HEK293 (cell line): ENCODE data around the gene C1QTNF12.

Experiments
- CTCF ChIA-PET: fragments of 350-600 bp; formaldehyde crosslinking; extraction: SDS; loops from one replicate; lab custom pipeline; 2021; ENCODE audit warnings: antibody characterized with exemption; lab: Yijun Ruan, JAX
- POLR2A ChIA-PET: fragments of 300-600 bp; formaldehyde crosslinking; extraction: SDS; loops from one replicate; lab custom pipeline; 2020; ENCODE audit warnings: antibody characterized with exemption, inconsistent platforms; lab: Yijun Ruan, JAX
- H3K27ac ChIP-seq: fragments of 200-500 bp; sonication (Bioruptor generic); 2 replicates; pipeline ENCODE4 v1.5.1; 2014; ENCODE audit warnings: low read depth, low read length, control low read depth, inconsistent platforms; ENCODE audit errors: extremely low read depth
- H3K36me3 ChIP-seq, 2 experiments: fragments of 200-500 bp in 1 of 2; sonication (Bioruptor generic) in 1 of 2; 1 replicate in 1 of 2; 2 replicates in 1 of 2; pipeline ENCODE4 v1.5.1; 2014 to 2017; ENCODE audit warnings: inconsistent platforms in 2 of 2, low read length in 2 of 2; ENCODE audit not compliant: control insufficient read depth in 2 of 2, insufficient read depth in 1 of 2
- H3K4me1 ChIP-seq: fragments of 200-500 bp; sonication (Bioruptor generic); 2 replicates; pipeline ENCODE4 v1.5.1; 2014; ENCODE audit warnings: mild to moderate bottlenecking, low read length, inconsistent platforms; ENCODE audit not compliant: control insufficient read depth, insufficient read depth
- H3K4me3 ChIP-seq: 2 replicates; pipeline ENCODE4 v1.5.1; 2011; ENCODE audit warnings: low read depth, mild to moderate bottlenecking, control low read depth, low read length, moderate library complexity
- H3K9me3 ChIP-seq: fragments of 200-500 bp; sonication (Bioruptor generic); 2 replicates; pipeline ENCODE4 v1.5.1; 2014; ENCODE audit warnings: low read depth, low read length, inconsistent platforms; ENCODE audit not compliant: control insufficient read depth, insufficient read depth
- BCL11A ChIP-seq: fragments of 450-650 bp; formaldehyde crosslinking; IDR thresholded peaks from 2 replicates; pipeline ENCODE4 v1.5.1; 2016; ENCODE audit warnings: low read depth, missing biosample characterization, missing genetic modification characterization
- BCL11B ChIP-seq: fragments of 450-650 bp; formaldehyde crosslinking; IDR thresholded peaks from 2 replicates; pipeline ENCODE4 v1.5.1; 2016; ENCODE audit warnings: low read depth, missing biosample characterization, missing genetic modification characterization
- EGR2 ChIP-seq: fragments of 450-650 bp; formaldehyde crosslinking; IDR thresholded peaks from 2 replicates; pipeline ENCODE4 v1.5.1; 2016; ENCODE audit warnings: low read depth, missing biosample characterization, missing genetic modification characterization
- REST ChIP-seq: fragments of 450-650 bp; formaldehyde crosslinking; IDR thresholded peaks from 2 replicates; pipeline ENCODE4 v1.5.1; 2016; ENCODE audit warnings: missing biosample characterization, missing genetic modification characterization
- ZBTB11 ChIP-seq: fragments of 450-650 bp; formaldehyde crosslinking; conservative IDR thresholded peaks from 2 replicates; pipeline ENCODE4 v1.5.1; 2016; ENCODE audit warnings: low read depth, missing biosample characterization, missing genetic modification characterization
- ZNF121 ChIP-seq: fragments of 450-650 bp; formaldehyde crosslinking; IDR thresholded peaks from 2 replicates; pipeline ENCODE4 v1.5.1; 2016; ENCODE audit warnings: missing biosample characterization, missing genetic modification characterization
- ZNF175 ChIP-seq: fragments of 450-650 bp; formaldehyde crosslinking; IDR thresholded peaks from 2 replicates; pipeline ENCODE4 v1.5.1; 2016; ENCODE audit warnings: missing biosample characterization, missing genetic modification characterization
- ZNF221 ChIP-seq: fragments of 450-650 bp; formaldehyde crosslinking; IDR thresholded peaks from 2 replicates; pipeline ENCODE4 v1.5.1; 2017; ENCODE audit warnings: missing biosample characterization, missing genetic modification characterization, borderline replicate concordance
- ZNF513 ChIP-seq: fragments of 450-650 bp; IDR thresholded peaks from 2 replicates; pipeline ENCODE4 v1.5.1; 2018; ENCODE audit warnings: missing biosample characterization, missing genetic modification characterization
- ZNF600 ChIP-seq: fragments of 450-650 bp; formaldehyde crosslinking; IDR thresholded peaks from 2 replicates; pipeline ENCODE4 v1.5.1; 2016; ENCODE audit warnings: missing biosample characterization, missing genetic modification characterization
- ZNF626 ChIP-seq: fragments of 450-650 bp; sonication (Bioruptor Pico); formaldehyde crosslinking; IDR thresholded peaks from 2 replicates; pipeline ENCODE4 v1.5.1; 2018; ENCODE audit warnings: missing biosample characterization, missing genetic modification characterization, inconsistent platforms
- ZNF654 ChIP-seq: fragments of 450-650 bp; formaldehyde crosslinking; IDR thresholded peaks from 2 replicates; pipeline ENCODE4 v1.5.1; 2016; ENCODE audit warnings: low read depth, missing biosample characterization, missing genetic modification characterization
- ZXDB ChIP-seq: fragments of 450-650 bp; formaldehyde crosslinking; IDR thresholded peaks from 2 replicates; pipeline ENCODE4 v1.5.1; 2016; ENCODE audit warnings: missing biosample characterization, missing genetic modification characterization

The C1QTNF12 gene

DNA sequence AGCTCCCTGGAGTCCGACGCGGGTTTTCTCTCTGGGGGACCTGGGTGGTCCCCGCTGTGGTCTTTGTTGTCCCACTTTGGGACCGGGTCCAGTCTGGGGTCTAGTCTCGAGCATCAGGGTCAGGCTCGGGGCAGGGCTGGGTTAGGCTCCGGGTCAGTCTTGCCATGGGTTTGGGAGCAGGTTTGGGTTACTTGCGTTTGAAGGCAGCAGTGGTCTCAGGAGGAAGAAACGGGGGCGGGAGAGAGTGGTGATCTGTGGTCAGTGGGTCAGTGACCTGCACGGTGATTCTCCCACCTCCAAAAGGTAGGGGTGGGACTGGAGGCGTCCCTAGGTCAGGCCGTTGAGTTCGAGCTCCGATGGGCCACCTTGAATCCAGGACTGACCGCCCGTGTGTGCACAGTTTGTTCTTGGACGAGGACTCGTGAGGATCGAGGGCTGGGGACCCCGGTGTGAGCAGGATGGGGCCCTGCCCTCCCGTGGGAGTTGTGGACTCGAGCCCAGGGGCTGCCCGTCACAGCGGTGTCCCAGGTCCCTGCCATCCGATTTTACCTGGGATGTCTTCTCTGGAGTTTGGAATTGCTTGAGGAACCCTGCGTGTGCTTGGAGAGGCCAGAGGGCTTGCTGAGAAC lies 12.2 kb downstream of the C1QTNF12 start:
- Histone ChIP-seq H3K27ac (no peak overlapping the region; the same call in 1 of the 2 replicates), H3K4me3 (no peak overlapping the region), H3K9me3 (no peaks in the 10 kb centered on the region), H3K36me3 (peaks cover 0 to 18% of the 10 kb centered on the region in 2 experiments; a peak in 1 of 3 replicates), H3K4me1 (no peaks in the 10 kb centered on the region; the same call in 1 of the 2 replicates)
- ChIA-PET CTCF (no interaction called here), POLR2A (no interaction called here)
- TF ChIP-seq EGR2 (tag by site-specific recombination): peak; percentile 32; the same call in 1 of the 2 replicates
- peak; percentile 85 for TF ChIP-seq BCL11B (tag by site-specific recombination)
- TF ChIP-seq ZNF121 (tag by site-specific recombination): no peak
- no peak for TF ChIP-seq ZNF221 (tag by site-specific recombination)
- no peak for TF ChIP-seq ZNF513 (tag by site-specific recombination)
- TF ChIP-seq ZNF175 (tag by site-specific recombination): no peak
- TF ChIP-seq BCL11A (tag by site-specific recombination): peak; percentile 74
- no peak for TF ChIP-seq ZNF654
- no peak for TF ChIP-seq REST (tag by site-specific recombination)
- TF ChIP-seq ZNF626 (tag by site-specific recombination): no peak
- TF ChIP-seq ZNF600 (tag by site-specific recombination): 0 out of 2 replicates have a peak, but pooled peaks have one; percentile 21

DNA sequence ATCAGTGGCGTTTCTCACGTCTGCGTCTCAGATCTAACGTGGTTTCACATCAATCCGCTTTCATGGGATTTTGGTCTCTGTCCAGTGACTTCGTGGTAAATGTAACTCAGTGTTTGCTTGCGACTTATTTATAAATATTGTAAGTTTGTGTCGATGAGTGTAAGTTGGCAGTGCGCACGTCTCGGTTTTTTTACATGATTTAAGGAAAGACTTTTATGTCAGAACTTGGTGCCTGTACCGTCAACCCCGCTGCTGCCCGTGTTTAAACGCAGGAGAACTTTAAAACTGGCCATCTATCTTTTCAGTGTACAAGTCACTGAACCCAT lies 13.0 kb downstream of the C1QTNF12 start:
- TF ChIP-seq ZBTB11 (tag by site-specific recombination) (no peak), ZXDB (tag by site-specific recombination) (no peak)
- TF ChIP-seq, all 188 proteins: peak for 0
- H3K4me3 ChIP-seq: no peak overlapping the region
- CTCF ChIA-PET: no interaction called here
- H3K4me1 ChIP-seq: no peaks in the 10 kb centered on the region; the same call in 1 of the 2 replicates
- H3K9me3 ChIP-seq: no peaks in the 10 kb centered on the region
- POLR2A ChIA-PET: no interaction called here
- peak overlapping the region; percentile 90; the same call in 1 of the 2 replicates for H3K27ac ChIP-seq
- H3K36me3 ChIP-seq: peaks cover 0 to 25% of the 10 kb centered on the region in 2 experiments; a peak in 1 of 3 replicates
